ENCODE data around the gene HINFP. TPM values are rescaled to one million over a fixed set of nuclear protein-coding genes. Genes with fewer than 3 reads are reported as not detected.

HINFP gene, protein sequence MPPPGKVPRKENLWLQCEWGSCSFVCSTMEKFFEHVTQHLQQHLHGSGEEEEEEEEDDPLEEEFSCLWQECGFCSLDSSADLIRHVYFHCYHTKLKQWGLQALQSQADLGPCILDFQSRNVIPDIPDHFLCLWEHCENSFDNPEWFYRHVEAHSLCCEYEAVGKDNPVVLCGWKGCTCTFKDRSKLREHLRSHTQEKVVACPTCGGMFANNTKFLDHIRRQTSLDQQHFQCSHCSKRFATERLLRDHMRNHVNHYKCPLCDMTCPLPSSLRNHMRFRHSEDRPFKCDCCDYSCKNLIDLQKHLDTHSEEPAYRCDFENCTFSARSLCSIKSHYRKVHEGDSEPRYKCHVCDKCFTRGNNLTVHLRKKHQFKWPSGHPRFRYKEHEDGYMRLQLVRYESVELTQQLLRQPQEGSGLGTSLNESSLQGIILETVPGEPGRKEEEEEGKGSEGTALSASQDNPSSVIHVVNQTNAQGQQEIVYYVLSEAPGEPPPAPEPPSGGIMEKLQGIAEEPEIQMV
- 10.3 TPM for polyA plus RNA-seq (2013, experiment 1 of 2; ENCODE audit: insufficient read length)
- polyA plus RNA-seq (2013, experiment 2 of 2; ENCODE audit: insufficient read length), result 10.0 TPM

DNA sequence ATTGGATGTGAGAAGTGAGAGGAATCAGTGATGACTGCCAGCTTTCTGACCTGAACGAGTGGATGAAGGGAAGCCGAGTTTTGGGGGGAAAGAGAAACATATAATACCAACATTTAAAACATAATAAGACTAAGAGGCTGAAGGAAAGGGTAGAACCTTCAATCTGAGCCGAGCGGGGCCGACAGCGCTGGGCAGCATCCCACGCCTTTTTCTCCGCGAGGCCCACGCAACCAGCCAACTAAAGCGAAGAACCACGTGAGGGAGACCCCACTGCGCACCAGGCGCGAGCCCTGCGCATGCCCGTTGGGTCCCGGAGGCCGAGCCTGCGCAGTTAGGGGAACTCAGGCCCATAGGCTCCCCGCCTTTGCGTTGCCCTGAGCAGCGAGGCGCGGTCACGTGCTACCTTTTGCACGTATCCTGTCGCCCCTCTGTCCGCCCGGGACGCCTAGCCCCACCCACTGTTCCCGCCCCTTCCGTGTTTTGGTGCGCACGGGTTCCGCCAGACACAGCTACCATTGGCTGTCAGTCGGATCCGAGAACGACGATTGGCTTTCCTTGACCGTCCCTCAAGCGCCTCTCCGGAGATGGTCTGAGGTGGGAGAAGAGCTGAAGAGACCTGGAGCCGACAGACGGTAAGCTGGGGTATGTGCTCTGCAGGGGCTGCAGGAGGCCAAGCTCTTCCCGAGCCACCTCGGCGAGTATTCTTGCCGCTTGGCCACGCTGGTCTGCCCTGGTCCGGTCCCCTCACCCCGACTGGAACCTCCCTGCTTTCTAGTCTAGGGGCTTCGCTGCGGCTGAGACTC lies at the start of gene HINFP:
Gene HINFP, plus strand, starts transcription at position 573 of the 803 bp plus-strand sequence. CDS start 5,365 bp downstream, outside the sequence.
- DNase-seq, result peak; percentile 99

DNA sequence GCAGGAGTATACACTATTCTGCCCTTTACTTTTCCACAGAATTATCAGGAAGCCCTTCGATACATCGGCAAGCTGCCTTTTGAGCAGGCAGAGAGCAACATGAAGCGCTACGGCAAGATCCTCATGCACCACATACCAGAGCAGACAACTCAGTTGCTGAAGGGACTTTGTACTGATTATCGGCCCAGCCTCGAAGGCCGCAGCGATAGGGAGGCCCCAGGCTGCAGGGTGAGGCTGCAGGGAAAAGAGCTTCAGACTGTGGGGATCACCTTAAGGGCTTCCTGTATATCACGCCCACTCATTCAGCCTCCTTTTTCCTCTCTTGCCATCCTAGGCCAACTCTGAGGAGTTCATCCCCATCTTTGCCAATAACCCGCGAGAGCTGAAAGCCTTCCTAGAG lies 43.5 kb upstream of the HINFP start:
- no peak for DNase-seq

DNA sequence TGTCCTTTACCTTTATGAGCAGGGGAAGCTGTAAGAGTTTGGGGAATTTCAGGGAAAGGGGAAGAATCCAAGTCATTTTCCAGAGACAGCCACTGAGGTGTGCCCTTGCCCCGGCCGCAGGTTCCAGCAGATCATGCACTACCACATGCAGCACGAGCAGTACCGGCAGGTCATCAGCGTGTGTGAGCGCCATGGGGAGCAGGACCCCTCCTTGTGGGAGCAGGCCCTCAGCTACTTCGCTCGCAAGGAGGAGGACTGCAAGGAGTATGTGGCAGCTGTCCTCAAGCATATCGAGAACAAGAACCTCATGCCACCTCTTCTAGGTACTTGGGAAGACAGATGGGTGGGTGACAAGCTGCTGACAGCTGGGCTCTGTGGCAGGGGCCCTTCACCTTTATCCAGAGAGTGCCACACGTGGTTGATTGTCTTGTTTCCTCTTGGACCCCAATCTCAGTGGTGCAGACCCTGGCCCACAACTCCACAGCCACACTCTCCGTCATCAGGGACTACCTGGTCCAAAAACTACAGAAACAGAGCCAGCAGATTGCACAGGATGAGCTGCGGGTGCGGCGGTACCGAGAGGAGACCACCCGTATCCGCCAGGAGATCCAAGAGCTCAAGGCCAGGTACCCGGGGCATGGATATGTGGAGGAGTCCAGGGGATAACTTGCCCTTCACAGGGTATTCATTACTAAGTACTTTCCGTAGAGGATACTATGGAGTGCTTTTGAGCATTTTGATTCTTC lies 42.5 kb upstream of the HINFP start:
- DNase-seq, result no peak

DNA sequence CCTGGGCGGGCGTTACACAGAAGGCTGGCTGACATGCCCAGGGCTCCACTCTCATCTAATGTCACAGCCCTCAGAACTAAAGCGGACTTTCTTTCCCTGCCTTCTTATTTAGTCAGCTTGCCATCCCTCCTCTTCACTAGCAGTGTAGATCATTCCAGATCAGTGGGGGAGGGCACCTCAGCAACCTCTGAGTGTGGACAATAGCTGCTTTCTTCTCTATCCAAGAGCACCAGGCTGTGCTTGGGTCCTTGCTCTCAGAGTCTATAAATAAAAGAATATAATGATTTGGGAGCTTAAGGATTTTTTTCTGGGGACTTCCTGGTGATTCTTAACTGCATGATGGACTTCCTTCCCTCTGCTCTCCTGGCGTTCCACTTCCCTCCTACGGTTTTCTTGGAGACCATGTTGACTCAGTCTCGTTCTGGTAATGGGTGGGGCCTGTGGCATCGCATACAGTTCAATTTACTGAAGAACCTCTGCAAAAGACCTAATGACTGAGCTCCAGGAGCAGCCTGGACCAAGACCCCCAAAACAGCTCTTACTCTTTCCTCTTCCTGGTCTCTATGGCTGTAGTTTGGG lies 39.6 kb upstream of the HINFP start:
- no peak for DNase-seq

DNA sequence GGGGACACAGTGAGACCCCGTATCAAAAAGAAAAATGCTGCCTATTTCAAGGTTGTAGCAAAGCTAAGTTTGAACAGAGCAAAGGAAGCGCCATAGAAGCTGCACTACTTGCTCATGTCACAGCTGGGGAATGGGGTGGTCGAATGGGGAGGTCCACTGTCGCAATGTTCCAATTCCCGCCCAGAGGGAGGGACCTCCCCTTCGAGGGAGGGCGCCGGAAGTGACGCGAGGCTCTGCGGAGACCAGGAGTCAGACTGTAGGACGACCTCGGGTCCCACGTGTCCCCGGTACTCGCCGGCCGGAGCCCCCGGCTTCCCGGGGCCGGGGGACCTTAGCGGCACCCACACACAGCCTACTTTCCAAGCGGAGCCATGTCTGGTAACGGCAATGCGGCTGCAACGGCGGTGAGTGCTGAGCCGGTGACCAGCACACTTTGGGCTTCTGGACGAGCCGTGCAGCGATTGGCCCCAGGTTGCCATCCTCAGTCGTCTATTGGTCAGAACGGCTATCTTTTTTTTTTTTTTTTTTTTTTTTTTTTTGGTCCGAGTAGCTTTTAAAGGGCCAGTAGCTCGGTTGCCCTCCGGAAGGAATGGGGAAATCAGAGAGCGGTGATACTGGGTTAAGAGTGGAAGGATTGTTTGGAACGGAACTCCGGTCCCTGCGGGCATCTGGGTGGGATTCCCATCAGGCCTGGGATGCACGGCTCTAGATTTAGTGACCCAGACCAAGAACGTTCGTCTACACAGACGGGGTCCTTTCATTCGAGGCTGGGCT lies 36.5 kb upstream of the HINFP start, which contains the start of gene HMBS:
Gene HMBS, plus strand, starts transcription at position 219 of the 774 bp plus-strand sequence. Its CDS starts 153 bp downstream, at position 372.
- peak; percentile 94 for DNase-seq

DNA sequence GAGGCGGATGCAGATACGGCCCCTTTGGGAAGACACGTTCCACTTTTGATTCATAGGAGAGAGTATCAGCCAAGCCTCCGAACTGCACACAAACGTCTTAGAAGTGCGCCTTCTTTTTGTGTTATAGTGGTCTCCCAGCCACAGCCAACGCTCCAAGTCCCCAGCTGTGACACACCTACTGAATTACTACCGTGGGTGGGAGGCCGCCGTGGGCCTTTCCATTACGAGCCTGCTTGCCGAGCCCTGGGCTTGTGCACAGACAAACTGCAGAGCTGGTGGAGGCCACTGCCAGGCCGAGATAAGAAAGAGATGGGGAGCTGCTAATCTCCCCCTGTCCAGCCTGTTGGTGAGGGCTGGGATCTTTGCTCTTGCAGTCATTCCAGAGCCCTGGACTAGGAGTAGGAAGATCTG lies 35.9 kb upstream of the HINFP start:
- no peak for DNase-seq

DNA sequence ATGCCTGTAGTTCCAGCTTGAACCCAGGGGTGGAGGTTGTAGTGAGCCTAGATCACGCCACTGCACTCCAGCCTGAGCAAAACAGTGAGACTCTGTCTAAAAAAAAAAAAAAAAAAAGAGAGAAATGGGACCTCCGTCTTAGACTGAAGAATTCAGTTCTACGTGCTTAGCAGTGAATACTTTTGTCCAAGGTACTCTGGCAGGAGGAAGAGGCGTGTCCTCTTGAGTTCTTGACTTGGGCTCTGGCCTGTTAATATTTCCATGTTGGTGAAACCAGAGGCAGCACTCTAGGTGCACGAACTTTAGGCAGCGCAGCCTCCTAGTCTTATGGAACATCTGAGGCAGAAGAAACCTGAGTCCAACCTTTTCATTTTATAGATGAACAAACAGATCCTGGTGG lies 34.3 kb upstream of the HINFP start:
- DNase-seq, result no peak

DNA sequence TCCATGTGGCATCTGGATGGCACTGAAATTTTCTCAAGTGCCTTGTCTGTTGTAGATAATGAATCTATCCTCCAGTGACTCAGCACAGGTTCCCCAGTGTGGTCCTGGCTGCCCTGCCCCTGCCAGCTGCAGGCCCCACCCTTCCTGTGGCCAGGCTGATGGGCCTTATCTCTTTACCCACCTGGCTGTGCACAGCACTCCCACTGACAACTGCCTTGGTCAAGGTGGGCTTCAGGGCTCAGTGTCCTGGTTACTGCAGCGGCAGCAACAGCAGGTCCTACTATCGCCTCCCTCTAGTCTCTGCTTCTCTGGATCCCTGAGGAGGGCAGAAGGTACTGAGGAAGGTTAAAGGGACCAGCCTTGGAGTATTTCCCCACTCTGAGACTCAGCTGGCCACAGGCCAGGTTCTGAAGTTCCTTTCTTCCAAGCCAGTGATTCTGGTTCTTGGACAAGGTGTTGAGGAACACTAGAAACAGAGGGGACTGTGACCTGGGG lies 33.6 kb upstream of the HINFP start:
- DNase-seq, result no peak

DNA sequence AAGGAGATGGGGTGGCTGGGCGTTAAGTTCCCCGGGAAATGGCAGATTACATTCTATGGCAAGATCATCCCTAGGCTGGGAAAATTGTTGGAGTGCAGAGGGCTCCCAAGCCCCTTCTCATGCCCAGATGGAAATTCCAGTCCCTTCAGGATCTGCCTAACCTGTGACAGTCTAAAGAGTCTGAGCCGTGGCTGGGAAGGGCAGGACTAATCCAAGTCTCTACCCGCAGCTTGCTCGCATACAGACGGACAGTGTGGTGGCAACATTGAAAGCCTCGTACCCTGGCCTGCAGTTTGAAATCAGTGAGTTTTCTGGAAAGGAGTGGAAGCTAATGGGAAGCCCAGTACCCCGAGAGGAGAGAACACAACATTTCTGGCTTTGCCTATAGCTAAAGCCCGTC lies 33.0 kb upstream of the HINFP start:
- DNase-seq, result no peak

DNA sequence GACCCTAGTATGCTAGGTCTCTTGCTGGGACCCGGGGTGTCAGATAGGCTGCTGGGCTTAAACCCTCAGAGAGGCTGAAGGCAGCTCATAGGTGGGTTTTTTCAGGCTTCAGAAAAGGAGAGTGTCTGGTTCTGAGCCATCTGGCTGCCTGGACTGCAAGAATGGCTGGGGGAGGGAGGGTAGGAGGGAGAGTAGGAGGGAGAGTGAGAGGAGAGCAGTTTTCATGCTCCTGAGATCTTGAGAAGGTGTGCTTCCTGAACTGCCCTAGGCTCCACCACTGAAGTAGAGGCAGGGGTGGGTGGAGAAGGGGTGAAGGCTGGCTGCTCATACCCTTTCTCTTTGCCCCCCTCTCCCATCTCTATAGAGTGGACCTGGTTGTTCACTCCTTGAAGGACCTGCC lies 32.1 kb upstream of the HINFP start:
- no peak for DNase-seq

DNA sequence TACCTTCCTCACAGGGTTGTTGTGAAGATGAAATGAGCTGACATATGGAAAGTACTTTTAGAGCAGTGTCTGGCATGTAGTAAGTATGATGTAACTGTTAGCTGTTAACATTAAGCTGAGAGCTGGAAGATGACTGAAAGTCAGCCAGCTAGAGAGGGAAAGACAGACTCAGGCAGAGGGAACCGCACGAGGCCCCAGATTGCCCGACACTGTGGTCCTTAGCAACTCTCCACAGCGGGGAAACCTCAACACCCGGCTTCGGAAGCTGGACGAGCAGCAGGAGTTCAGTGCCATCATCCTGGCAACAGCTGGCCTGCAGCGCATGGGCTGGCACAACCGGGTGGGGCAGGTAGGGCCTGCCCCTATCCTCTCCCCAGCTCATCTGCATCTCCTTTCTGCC lies 30.2 kb upstream of the HINFP start:
- DNase-seq, result no peak

DNA sequence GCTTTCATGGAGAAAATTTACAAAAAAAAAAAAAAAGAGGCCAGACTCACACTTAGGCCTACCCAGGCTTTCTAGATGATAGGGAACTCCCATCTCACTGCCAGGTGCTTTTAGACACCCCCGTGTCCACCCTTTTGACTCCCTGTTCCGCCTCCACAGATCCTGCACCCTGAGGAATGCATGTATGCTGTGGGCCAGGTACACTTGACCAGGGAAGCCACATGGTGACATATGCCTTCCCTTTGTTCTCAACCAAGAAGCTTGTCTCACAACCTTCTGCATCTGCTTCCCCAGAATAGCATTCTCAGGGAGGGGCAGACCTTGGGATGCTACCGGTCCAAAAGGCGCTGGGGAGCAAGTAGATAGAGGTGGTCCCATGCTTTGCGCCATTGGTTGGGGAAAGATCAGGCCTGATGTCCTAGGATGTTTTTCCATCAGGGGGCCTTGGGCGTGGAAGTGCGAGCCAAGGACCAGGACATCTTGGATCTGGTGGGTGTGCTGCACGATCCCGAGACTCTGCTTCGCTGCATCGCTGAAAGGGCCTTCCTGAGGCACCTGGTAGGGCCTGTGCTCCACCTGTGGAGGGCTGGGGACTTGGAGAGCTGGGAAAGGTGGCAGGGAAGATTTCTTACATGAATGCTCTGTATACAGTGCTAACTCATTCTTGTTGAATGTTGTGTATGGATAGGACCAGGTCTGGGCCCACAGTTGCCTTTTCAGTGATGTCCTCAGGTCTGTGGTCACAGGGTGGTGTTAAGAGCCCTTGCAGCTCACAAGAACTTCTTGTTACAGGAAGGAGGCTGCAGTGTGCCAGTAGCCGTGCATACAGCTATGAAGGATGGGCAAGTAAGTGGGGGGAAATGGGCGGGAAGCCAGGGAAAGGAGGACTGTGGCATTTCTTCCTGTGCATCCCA lies 29.2 kb upstream of the HINFP start:
- DNase-seq, result no peak

DNA sequence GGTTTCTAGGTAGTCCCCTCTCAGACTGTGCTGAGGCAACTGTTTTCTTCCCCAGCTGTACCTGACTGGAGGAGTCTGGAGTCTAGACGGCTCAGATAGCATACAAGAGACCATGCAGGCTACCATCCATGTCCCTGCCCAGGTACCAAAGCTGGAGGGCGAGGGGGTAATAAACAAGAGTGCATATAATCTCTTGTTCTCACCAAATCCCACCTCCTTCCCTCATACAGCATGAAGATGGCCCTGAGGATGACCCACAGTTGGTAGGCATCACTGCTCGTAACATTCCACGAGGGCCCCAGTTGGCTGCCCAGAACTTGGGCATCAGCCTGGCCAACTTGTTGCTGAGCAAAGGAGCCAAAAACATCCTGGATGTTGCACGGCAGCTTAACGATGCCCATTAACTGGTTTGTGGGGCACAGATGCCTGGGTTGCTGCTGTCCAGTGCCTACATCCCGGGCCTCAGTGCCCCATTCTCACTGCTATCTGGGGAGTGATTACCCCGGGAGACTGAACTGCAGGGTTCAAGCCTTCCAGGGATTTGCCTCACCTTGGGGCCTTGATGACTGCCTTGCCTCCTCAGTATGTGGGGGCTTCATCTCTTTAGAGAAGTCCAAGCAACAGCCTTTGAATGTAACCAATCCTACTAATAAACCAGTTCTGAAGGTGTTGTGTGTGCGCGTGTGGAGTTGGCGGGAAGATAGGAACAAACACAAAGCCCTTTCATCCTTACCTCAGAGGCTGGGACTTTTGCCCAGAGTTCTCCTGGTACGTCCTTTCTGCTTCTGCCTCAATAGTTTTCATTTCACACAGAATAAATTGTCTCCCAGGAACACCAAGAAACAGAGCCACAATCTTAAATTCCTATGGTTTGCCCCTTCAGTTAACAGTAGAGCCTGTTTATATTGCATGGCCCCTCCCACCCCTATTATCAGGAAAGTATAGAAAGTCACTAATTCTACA lies 28.2 kb upstream of the HINFP start:
- DNase-seq, result no peak

DNA sequence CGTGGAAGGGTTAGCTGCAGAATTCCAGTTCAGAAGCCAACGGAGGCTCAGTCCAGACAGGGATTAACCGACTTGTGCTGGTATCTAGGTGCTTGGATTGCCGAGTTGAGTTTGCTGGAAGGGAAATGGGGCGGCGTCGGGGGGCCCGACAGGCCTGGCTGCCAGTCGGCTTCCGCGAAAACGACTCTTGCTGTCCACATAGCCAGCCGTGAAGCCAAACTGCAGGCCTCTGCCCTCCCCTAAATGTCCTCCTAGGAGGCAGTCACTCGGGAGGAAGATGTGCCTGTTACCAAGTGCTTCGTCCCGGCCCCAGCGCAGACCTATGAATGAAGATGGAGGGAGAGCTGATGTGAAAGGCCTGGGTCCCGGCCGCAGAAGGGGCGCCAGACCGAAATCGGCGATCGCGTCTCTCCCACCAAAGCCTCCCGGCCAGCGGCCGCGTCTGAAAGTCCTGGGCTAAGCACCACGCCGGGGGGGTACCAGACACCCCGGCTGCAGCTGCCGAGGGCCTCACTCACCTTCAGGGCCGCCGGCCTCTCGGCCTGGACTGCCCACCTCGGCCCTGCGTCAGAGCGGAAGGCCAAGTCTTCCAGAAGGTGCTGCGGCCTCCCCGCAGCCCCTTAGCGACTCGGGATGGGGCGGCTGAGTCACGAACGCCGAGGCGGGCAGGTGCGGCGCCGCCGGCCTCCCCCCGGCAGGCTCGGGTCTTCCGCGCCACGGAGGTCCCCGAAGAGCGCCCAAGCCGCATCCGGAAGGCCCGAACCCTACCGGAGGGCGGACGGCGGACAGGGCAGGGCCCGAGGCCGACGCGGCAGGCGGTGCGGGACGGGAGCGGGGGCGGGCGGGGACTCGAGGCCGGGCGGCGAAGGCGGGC lies 27.2 kb upstream of the HINFP start:
- peak; percentile 46 for DNase-seq

DNA sequence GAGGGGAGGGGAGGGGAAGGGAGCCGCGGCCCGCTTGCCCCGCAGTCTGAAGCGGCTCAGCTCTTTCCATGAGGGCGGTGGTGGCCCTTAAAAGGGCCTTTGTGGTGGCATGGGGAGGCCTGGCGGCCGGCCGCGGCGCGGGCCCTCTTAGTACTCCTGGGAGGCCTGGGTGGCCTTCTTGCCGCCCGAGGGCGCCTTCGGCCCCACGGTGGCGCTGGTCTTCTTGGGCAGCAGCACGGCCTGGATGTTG lies 26.6 kb upstream of the HINFP start:
- DNase-seq, result peak; percentile 86

DNA sequence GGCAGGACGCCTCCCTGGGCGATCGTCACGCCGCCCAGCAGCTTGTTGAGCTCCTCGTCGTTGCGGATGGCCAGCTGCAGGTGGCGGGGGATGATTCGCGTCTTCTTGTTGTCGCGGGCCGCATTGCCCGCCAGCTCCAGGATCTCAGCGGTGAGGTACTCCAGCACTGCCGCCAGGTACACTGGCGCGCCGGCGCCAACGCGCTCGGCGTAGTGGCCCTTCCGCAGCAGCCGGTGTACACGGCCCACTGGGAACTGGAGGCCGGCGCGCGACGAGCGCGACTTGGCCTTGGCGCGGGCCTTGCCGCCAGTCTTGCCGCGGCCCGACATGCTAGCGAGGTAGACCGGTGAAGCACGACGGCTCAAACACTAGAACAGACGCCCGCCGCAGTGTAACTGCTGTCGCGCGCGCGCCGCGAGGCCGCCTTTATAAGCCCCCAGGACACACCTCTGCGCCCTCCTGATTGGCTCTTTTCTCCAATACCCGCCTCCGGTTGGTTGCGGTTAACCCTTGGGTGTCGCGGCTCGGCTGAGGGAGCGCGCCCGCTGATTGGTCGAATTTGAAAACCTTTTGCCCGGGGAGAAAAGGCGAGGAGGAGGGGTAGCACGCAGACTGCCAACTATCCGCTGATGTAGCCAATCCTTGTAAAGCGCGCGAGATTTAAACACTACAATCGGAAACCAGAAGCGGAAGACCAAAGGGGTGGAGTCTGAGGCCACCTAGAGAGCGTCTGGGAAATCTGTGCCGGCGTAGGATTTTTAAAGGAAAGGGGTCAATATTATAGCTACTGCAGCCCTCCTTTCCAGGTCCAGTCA lies 26.1 kb upstream of the HINFP start:
- peak; percentile 100 for DNase-seq

DNA sequence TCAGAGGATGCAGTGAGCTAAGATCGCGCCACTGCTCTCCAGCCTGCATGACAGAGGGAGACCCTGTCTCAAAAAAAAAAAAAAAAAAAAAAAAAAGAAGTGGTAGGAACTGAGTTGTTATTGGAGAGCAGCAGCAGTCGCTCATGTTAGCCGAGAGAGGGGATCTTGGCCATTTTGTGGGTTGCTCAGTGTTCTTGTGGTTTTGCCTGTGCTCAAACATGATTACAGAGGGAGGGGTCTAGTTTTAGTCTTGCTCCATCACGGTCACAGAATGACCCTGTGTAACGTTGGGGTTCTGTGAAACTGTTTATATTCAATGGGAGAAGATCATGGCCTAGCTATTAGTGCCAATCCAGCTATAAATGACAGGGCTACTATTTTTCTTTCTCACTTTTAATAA lies 21.7 kb upstream of the HINFP start:
- no peak for DNase-seq

All from fibroblast of skin of scalp (primary cell).